Colonic mucosa (tissue), 4 donors: ENCODE measurements around the gene BNIP5. TPM values are rescaled to one million over a fixed set of nuclear protein-coding genes. Genes with fewer than 3 reads are reported as not detected.
"Not testable (repeated sequence)": the region's sequence is repeated elsewhere in the genome, so short reads cannot be mapped to it uniquely, and the experiment has no call there.

Source experiments
- DNase-seq: peaks from one replicate; pipeline ENCODE4 v3.0.0-alpha.2; 2020
- H3K27ac ChIP-seq: fragments of 200-600 bp; one replicate; pipeline ENCODE4 v1.8.0; 2021
- H3K27me3 ChIP-seq: fragments of 200-600 bp; one replicate; pipeline ENCODE4 v1.8.0; 2021
- H3K36me3 ChIP-seq: fragments of 200-600 bp; one replicate; pipeline ENCODE4 v1.8.0; 2021
- H3K4me1 ChIP-seq: fragments of 200-600 bp; one replicate; pipeline ENCODE4 v1.8.0; 2021; ENCODE audit warnings: mild to moderate bottlenecking
- H3K4me3 ChIP-seq: fragments of 200-600 bp; one replicate; pipeline ENCODE4 v1.8.0; 2021
- H3K9ac ChIP-seq, 2 donors: one replicate each; pipeline ENCODE4 v1.7.0; 2013; ENCODE audit warnings: control low read depth in 2 of 2, low read depth in 2 of 2, low read length in 2 of 2
- H3K9me3 ChIP-seq: fragments of 200-600 bp; one replicate; pipeline ENCODE4 v1.8.0; 2021
- CTCF ChIP-seq: fragments of 200-600 bp; IDR thresholded peaks from one replicate; pipeline ENCODE4 v1.8.0; 2022; ENCODE audit warnings: antibody characterized with exemption, mild to moderate bottlenecking
- intact Hi-C: fragments of 100-400 bp; cut with DNase I; formaldehyde crosslinking; loops from one replicate; pipeline ENCODE4 v1.14.1; 2022
- total RNA-seq, 2 donors: library from RNA; stranded (reverse); fragmentation: NEBNext Ultra II Directional in 1 of 2; extraction: Animal tissue kit (Norgen Biotek cat#: 25700) in 1 of 2; gene quantifications; one replicate each; pipeline ENCODE4 v1.2.1, GENCODE V29; 2021
- donor health status: healthy.
- donor health status: DM: no; HTN: no; CAD: no.
- donor health status: DM: no; HTN: no; CAD: no.

BNIP5 gene
- total RNA-seq, 2 donors from 2014 or later: 4.7 to 7.8 TPM

DNA sequence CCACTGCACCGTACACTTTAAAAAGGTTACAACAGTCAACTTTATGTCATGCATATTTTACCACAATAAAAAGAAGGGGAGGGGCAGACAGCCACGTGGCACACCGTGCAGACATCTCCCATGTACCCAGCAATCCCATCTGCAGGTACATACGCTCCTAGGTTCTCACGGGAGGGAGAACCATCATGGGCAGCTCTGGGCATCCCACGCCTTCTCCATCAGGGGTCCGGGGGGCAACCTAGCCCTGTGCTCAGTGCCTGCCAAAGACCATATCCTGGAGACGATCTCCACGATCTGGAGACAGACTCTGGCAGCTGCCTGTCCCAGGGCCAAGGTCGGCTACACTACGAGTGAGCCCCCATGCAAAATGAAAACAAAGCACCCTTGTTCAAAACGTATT lies 2.5 kb upstream of the BNIP5 start:
- intact Hi-C loops: no loop called here
- Histone ChIP-seq H3K27ac (no peak overlapping the region), H3K4me3 (no peak overlapping the region), H3K9me3 (no peaks in the 10 kb centered on the region), H3K4me1 (peaks cover 4% of the 10 kb centered on the region), H3K27me3 (no peaks in the 10 kb centered on the region), H3K9ac (peak overlapping the region in 1 of 2 donors; percentile 91), H3K36me3 (no peaks in the 10 kb centered on the region)
- DNase-seq: peak; percentile 59
- TF ChIP-seq CTCF: no peak

DNA sequence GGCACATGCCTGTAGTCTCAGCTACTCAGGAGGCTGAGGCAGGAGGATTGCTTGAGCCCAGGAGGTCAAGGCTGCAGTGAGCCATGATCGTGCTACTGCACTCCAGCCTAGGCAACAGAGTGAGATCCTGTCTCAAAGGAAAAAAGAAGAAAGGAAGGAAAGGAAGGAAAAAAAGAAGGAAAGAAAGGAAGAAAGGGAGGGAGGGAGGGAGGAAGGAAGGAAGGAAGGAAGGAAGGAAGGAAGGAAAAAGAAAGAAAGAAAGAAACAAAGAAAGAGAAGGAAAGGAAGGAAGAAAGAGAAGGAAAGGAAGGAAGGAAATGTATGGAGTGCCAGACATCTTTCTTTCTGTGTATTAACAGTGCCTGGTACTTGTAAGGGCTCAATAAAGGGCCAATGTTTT lies 1.5 kb upstream of the BNIP5 start:
- H3K4me3 ChIP-seq, intact Hi-C loops, H3K4me1 ChIP-seq, DNase-seq, H3K9ac ChIP-seq, H3K36me3 ChIP-seq, H3K27me3 ChIP-seq, H3K9me3 ChIP-seq: not testable (repeated sequence)
- peak overlapping the region; percentile 29 for H3K27ac ChIP-seq

GRCh38 chr6:36337814-36338213 lies 1.1 kb upstream of the BNIP5 start:
- intact Hi-C loops: no loop called here
- H3K9ac ChIP-seq: no peak overlapping the region
- H3K27ac ChIP-seq: no peak overlapping the region
- H3K27me3 ChIP-seq: no peaks in the 10 kb centered on the region
- no peaks in the 10 kb centered on the region for H3K36me3 ChIP-seq
- no peak for TF ChIP-seq CTCF
- H3K4me1 ChIP-seq: peaks cover 4% of the 10 kb centered on the region
- no peak overlapping the region for H3K4me3 ChIP-seq
- no peak for DNase-seq
- H3K9me3 ChIP-seq: no peaks in the 10 kb centered on the region

- peak overlapping the region; percentile 9 for H3K4me3 ChIP-seq
- peak overlapping the region; percentile 89 for H3K27ac ChIP-seq
- H3K9me3 ChIP-seq: no peaks in the 10 kb centered on the region
- no peaks in the 10 kb centered on the region for H3K27me3 ChIP-seq
- H3K4me1 ChIP-seq: peaks cover 4% of the 10 kb centered on the region
- no peak for DNase-seq
- peak overlapping the region in 1 of 2 donors; percentile 77 for H3K9ac ChIP-seq
- no peaks in the 10 kb centered on the region for H3K36me3 ChIP-seq
- intact Hi-C loops: no loop called here
- TF ChIP-seq CTCF: no peak
These were observed 429 bp downstream of the BNIP5 start for GRCh38 chr6:36336208-36336710.

- no peak for TF ChIP-seq CTCF
- peak overlapping the region; percentile 9 for H3K4me3 ChIP-seq
- peak overlapping the region; percentile 89 for H3K27ac ChIP-seq
- H3K27me3 ChIP-seq: no peaks in the 10 kb centered on the region
- no peaks in the 10 kb centered on the region for H3K9me3 ChIP-seq
- intact Hi-C loops: no loop called here
- peaks cover 4% of the 10 kb centered on the region for H3K4me1 ChIP-seq
- H3K9ac ChIP-seq: peak overlapping the region; percentile 9 to 77
- DNase-seq: no peak
- H3K36me3 ChIP-seq: no peaks in the 10 kb centered on the region
These were observed 1.1 kb downstream of the BNIP5 start for GRCh38 chr6:36335465-36336207.

- Histone ChIP-seq H3K27me3 (no peaks in the 10 kb centered on the region), H3K36me3 (no peaks in the 10 kb centered on the region), H3K9ac (peak overlapping the region; percentile 9 to 77), H3K4me1 (peaks cover 4% of the 10 kb centered on the region), H3K9me3 (no peaks in the 10 kb centered on the region), H3K4me3 (peak overlapping the region; percentile 9), H3K27ac (peak overlapping the region; percentile 89)
- intact Hi-C loops: no loop called here
- no peak for TF ChIP-seq CTCF
- peak; percentile 76 for DNase-seq
These were observed 1.7 kb downstream of the BNIP5 start for GRCh38 chr6:36334832-36335459.
